HFFc6 (cell line): Measurements from ENCODE around the gene CLEC2D. TPM values are rescaled to one million over a fixed set of nuclear protein-coding genes. Genes with fewer than 3 reads are reported as not detected.
"Not testable (repeated sequence)": the region's sequence is repeated elsewhere in the genome, so short reads cannot be mapped to it uniquely, and the experiment has no call there.

Experiments
- DNase-seq: peaks from one replicate; pipeline ENCODE4 v3.0.0-alpha.2; 2018
- H3K27ac Mint-ChIP-seq: 2 replicates; pipeline ENCODE4 v1.8.0; 2020; ENCODE audit warnings: mild to moderate bottlenecking, mixed read lengths
- H3K27me3 Mint-ChIP-seq: 2 replicates; pipeline ENCODE4 v1.8.0; 2021; ENCODE audit warnings: mild to moderate bottlenecking, moderate library complexity, mixed read lengths; ENCODE audit not compliant: insufficient read depth
- H3K36me3 Mint-ChIP-seq: 2 replicates; pipeline ENCODE4 v1.8.0; 2021; ENCODE audit warnings: low read depth, mixed read lengths
- H3K4me1 Mint-ChIP-seq: 2 replicates; pipeline ENCODE4 v1.8.0; 2020; ENCODE audit warnings: low read depth, mixed read lengths
- H3K4me3 Mint-ChIP-seq: 2 replicates; pipeline ENCODE4 v1.8.0; 2020; ENCODE audit warnings: mild to moderate bottlenecking, moderate library complexity, mixed read lengths
- H3K9me3 Mint-ChIP-seq: 2 replicates; pipeline ENCODE4 v1.8.0; 2020; ENCODE audit warnings: mild to moderate bottlenecking, mixed read lengths
- CTCF ChIP-seq: fragments of 200-600 bp; sonication (generic); IDR thresholded peaks from 2 replicates; pipeline ENCODE4 v1.5.0; 2021; ENCODE audit warnings: antibody characterized with exemption, mild to moderate bottlenecking
- total RNA-seq, 6 experiments: library from RNA; stranded (reverse); fragmentation: NEBNext Ultra II Directional; extraction: Animal tissue kit (Norgen Biotek cat#: 25700); gene quantifications; 2 replicates in 1 of 6; 3 replicates in 5 of 6; pipeline ENCODE4 v1.2.3, GENCODE V29; 2021

Gene CLEC2D
- total RNA-seq, 6 experiments from 2014 or later = 1.1 to 1.9 (median 1.5) TPM

- H3K4me1 Mint-ChIP-seq = no peaks in the 10 kb centered on the region; the same call in 1 of the 2 replicates
- no peaks in the 10 kb centered on the region for H3K9me3 Mint-ChIP-seq
- DNase-seq = no peak
- TF ChIP-seq CTCF = no peak
- no peaks in the 10 kb centered on the region for H3K27me3 Mint-ChIP-seq
- no peak overlapping the region for H3K4me3 Mint-ChIP-seq
- no peak overlapping the region for H3K27ac Mint-ChIP-seq
- peaks cover 23% of the 10 kb centered on the region for H3K36me3 Mint-ChIP-seq
Observed at GRCh38 chr12:9661720-9662119, 7.8 kb upstream of the CLEC2D start.

- H3K4me1 Mint-ChIP-seq = peaks cover 5% of the 10 kb centered on the region
- no peaks in the 10 kb centered on the region for H3K27me3 Mint-ChIP-seq
- no peak for DNase-seq
- H3K9me3 Mint-ChIP-seq = no peaks in the 10 kb centered on the region
- H3K4me3 Mint-ChIP-seq = no peak overlapping the region
- no peak overlapping the region for H3K27ac Mint-ChIP-seq
- no peak for TF ChIP-seq CTCF
- peaks cover 23% of the 10 kb centered on the region for H3K36me3 Mint-ChIP-seq
Observed at GRCh38 chr12:9662488-9662887, 7.0 kb upstream of the CLEC2D start.

GRCh38 chr12:9667403-9668160 is 1.9 kb upstream of the CLEC2D start:
- DNase-seq = no peak
- no peaks in the 10 kb centered on the region for H3K9me3 Mint-ChIP-seq
- peaks cover 3% of the 10 kb centered on the region; the same call in 1 of the 2 replicates for H3K36me3 Mint-ChIP-seq
- peak overlapping the region; percentile 77 for H3K27ac Mint-ChIP-seq
- no peak overlapping the region for H3K4me3 Mint-ChIP-seq
- no peaks in the 10 kb centered on the region for H3K27me3 Mint-ChIP-seq
- TF ChIP-seq CTCF = no peak
- H3K4me1 Mint-ChIP-seq = peaks cover 17% of the 10 kb centered on the region

GRCh38 chr12:9668161-9669018 is 1.1 kb upstream of the CLEC2D start:
- no peaks in the 10 kb centered on the region for H3K27me3 Mint-ChIP-seq
- TF ChIP-seq CTCF = no peak
- H3K9me3 Mint-ChIP-seq = no peaks in the 10 kb centered on the region
- H3K36me3 Mint-ChIP-seq = peaks cover 2% of the 10 kb centered on the region; the same call in 1 of the 2 replicates
- no peak for DNase-seq
- H3K4me3 Mint-ChIP-seq = no peak overlapping the region; the same call in 1 of the 2 replicates
- H3K27ac Mint-ChIP-seq = peak overlapping the region; percentile 77
- peaks cover 25% of the 10 kb centered on the region for H3K4me1 Mint-ChIP-seq

GRCh38 chr12:9669019-9669326 is 540 bp upstream of the CLEC2D start:
- DNase-seq = no peak
- no peak overlapping the region for H3K4me3 Mint-ChIP-seq
- no peaks in the 10 kb centered on the region for H3K9me3 Mint-ChIP-seq
- peaks cover 31% of the 10 kb centered on the region for H3K4me1 Mint-ChIP-seq
- H3K27ac Mint-ChIP-seq = no peak overlapping the region
- H3K27me3 Mint-ChIP-seq = no peaks in the 10 kb centered on the region
- TF ChIP-seq CTCF = no peak
- no peaks in the 10 kb centered on the region for H3K36me3 Mint-ChIP-seq

- not testable (repeated sequence) for H3K36me3 Mint-ChIP-seq
Observed at GRCh38 chr12:9672340-9672739, 2.8 kb downstream of the CLEC2D start.

More at GRCh38 chr12:9672340-9672739, 2.8 kb downstream of the CLEC2D start:
- H3K4me3 Mint-ChIP-seq, DNase-seq, H3K27ac Mint-ChIP-seq, H3K27me3 Mint-ChIP-seq, H3K9me3 Mint-ChIP-seq: not testable (repeated sequence)
- H3K4me1 Mint-ChIP-seq = peaks cover 35% of the 10 kb centered on the region
